HL-60/S4 (cell line): Measurements from ENCODE around the gene IGSF21.
"Not testable (repeated sequence)": the region's sequence is repeated elsewhere in the genome, so short reads cannot be mapped to it uniquely, and the experiment has no call there.

Experiments used
- in situ Hi-C: fragments of 300-500 bp; cut with MboI; formaldehyde crosslinking; loops from 2 replicates; pipeline ENCODE4 v1.14.3; 2022; ENCODE audit warnings: low sequenced_read_pairs

The IGSF21 gene

DNA sequence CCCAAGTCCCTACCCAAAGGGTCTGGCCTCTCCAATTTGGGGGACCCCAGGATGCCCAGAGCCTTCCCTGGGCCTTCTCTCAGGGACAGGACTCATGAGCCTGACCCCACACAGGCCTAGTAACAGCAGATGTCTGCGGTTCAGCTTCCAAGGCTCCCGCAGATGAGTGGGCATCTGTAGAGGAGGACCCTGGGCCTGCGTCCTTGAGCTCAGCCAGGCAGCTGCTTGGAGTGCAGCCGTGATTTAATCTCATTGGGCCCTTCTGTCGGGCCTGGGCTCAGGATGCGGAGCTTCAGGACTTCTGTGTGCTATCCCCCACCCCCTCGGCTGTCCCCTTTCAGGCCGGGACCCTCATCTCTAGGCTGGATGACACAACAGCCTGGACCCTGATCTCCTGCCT is 35.4 kb downstream of the IGSF21 start:
- in situ Hi-C loops = no loop called here

DNA sequence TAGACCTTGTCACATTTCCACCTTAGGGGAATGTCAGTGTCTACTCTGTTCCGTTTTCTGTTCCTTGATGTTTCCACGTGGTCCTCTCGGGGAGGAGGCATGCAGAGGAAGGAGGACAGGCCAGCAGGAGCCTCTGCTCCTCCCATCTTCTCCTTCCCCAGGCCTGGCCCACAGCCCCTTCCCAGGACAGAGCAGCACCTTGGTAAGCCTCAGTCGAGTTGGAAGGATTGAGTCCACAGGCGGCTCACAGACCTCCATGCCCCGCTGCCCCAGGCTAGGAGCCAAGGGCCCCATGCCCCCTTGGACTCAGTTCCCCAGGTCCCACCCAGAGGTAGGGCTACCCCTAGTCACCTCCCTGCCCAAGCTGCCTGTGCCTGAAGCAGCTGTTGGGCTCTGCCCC is 36.5 kb downstream of the IGSF21 start:
- in situ Hi-C loops = no loop called here

- in situ Hi-C loops = no loop called here
Observed at GRCh38 chr1:18144916-18145647, 37.5 kb downstream of the IGSF21 start.

DNA sequence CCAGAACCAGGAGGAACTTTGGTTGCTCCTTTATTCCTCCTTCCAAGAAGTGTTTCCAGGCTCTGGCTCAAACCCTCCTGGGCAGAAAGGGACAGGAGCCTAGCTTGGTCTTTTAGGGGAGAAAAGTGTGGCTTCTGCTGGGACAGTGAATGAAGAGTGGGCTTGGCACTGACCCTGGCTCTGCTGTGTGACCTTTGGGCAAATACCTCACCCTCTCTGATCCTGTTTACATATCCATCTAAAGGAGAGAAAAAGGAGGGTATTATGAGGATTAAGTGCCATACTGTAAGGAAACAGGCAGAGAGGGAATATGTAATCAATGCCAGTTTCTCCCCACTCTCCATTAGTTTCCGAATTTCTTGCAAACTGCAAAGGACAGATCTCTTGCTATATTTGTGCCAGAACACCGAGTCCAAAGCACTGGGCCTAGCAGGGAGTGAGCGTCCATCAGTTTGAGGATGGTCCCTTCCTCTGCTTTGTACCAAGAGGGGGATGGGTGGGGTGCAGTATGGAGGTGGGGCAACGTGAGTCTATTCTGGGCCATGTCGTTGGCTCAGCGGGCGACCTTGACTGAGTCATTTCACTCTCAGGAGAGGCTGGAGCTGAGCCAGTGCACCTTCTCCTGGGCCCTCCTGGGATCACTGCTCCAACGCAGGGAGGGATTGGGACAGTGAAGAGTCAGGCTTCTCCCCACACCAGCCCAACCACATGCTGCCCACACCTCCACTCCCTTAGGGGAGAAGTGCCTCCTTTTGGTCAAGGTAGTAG is 38.4 kb downstream of the IGSF21 start:
- in situ Hi-C loops = no loop called here

DNA sequence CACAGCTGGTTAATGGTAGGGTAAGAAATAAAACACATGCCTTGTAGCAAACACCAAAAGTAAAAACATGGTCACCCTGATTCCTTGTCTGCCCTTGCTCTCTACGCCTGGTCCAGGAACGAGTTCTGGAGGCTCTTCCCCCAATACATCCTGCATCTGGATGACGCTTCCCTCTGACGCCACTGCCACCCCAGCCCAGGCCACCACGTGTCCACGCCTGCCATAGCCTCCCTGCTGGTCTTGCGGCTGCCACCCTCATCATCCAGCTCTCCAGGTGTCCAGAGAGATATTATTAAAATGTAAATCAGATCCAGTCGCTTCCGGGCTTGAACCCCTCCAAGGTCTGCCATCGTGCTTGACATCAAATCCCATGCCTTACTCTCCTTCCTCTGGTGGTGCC is 39.3 kb downstream of the IGSF21 start:
- in situ Hi-C loops = no loop called here

GRCh38 chr1:18147672-18148071 is 40.1 kb downstream of the IGSF21 start:
- in situ Hi-C loops = no loop called here

- in situ Hi-C loops = no loop called here
Observed at GRCh38 chr1:18148461-18148860, 40.9 kb downstream of the IGSF21 start.

- in situ Hi-C loops = no loop called here
Observed at GRCh38 chr1:18149027-18149641, 41.5 kb downstream of the IGSF21 start.

GRCh38 chr1:18151436-18152122 is 44.0 kb downstream of the IGSF21 start:
- in situ Hi-C loops = no loop called here

DNA sequence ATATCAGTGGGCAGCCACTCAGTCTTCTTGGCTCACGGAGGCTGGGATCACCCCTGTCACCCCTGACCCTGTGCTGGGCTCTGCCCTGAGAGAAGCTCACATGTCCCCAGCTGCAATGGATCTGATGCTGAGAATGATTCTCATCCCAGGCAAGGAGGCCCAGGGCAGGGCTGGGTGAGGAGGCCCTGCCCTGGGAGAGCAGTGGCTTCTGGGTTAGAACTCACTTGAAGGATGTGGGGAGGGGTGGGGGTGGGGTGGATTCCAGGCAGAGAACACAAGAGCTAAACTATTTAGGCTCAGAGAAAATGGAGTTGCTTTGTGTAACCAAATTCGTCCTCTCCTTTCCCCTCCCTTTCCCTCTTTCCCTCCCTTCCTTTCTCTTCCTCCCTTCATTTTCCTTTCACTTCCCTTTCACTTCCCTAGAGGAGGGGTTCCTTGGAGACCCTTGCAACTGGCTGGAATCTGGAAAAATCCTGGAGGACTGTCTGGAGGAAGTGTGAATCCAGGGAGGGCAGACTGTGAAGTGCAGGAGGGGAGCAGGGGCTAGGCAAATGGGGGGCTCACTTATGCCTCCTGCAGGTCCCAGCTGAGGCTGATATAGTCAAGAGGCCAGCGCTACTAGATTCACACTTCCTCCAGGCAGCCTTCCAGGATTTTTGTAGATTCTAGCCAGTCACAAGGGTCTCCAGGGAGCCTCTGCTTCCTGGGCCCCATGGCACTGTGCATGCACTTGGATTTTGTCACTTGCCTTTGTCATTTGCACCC is 47.0 kb downstream of the IGSF21 start:
- in situ Hi-C loops = no loop called here

DNA sequence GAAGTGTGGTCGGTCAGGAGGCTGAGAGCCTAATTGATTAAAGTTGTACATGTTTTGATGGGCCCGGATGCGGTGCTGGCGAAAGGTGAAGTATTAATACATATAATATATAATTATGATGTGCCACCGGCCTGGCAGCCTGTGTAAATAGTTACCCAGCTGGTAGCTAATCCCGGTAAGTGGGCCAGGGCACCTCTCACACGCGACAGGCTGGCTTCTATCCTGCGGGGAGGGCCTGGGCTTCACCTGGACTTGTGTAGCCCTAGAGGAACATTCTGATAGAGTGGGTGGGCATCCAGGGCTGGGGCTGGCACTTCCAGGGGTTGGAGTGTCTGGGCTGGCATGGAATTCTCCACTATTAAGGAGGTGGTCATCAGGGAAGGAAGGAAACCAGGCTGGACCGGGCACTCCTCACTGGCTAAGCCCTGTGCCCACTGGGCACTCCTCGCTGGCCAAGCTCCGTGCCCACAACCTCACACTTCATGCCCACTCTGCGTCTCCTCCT is 48.3 kb downstream of the IGSF21 start:
- in situ Hi-C loops = no loop called here

DNA sequence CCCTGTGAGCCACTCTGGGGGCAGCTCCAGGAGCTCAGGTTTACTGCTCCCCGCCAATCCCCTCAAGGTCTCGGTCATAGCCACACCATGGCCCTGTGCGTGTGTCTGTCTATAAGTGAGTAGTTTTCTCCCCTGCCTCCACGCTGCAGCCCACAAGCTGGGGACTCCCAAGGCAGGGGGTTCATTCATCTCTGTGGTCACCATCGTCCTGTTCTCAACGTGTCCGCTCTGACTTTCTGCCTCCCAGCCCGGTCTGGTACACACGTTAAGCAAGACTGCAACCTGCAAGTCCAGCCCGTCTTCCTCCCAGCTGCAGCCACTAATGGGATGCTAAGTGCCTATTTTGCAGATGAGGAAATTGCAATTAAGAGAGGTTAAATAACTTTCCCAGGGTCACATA is 49.8 kb downstream of the IGSF21 start:
- in situ Hi-C loops = no loop called here

- in situ Hi-C loops = no loop called here
Observed at GRCh38 chr1:18157968-18158367, 50.4 kb downstream of the IGSF21 start.

- in situ Hi-C loops = no loop called here
Observed at GRCh38 chr1:18158714-18159113, 51.1 kb downstream of the IGSF21 start.

GRCh38 chr1:18160290-18160942 is 52.8 kb downstream of the IGSF21 start:
- in situ Hi-C loops = no loop called here

GRCh38 chr1:18161690-18162089 is 54.1 kb downstream of the IGSF21 start:
- in situ Hi-C loops = no loop called here

DNA sequence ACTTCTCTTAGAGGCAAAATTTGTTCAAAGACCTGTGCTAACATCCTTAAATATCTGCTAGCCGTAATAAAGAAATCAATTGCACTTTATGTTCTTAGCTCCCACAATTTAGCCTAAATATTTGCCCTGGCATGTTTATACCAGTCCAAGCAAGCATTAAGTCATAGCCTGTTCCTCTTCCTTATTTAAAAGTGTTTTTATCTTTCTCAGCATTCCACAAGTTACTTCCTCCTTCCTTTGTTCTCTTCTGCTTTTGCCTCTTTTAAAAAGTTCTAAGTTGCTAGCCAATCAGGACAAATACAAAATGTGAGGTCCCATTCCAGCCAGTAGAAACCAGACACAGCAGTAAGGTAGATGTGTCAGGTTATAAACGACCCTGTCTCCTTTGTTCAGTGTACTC is 58.0 kb downstream of the IGSF21 start:
- in situ Hi-C loops = not testable (repeated sequence)

- in situ Hi-C loops = no loop called here
Observed at GRCh38 chr1:18166341-18166740, 58.7 kb downstream of the IGSF21 start.

GRCh38 chr1:18166929-18167328 is 59.3 kb downstream of the IGSF21 start:
- in situ Hi-C loops = no loop called here

DNA sequence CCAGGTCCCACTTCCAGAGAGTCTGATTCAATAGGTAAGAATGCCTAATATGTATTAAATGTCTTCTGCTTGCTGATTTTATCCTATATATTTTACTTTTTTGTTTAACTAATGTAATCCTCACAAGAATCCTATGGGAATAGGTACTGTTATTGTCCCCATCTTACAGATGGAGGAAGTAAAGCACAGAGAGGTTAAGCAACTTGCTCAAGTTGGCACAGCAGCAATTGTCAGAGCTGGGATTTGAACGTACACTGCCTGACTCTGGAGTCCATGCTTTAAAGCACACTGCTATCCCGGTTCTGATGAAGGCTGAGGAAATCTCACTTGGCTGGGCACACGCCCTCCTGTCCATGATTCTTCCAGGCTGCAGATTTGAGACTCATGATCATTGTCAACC is 62.8 kb downstream of the IGSF21 start:
- in situ Hi-C loops = no loop called here
